ENCODE measurements around the gene AADACL4.

DNA sequence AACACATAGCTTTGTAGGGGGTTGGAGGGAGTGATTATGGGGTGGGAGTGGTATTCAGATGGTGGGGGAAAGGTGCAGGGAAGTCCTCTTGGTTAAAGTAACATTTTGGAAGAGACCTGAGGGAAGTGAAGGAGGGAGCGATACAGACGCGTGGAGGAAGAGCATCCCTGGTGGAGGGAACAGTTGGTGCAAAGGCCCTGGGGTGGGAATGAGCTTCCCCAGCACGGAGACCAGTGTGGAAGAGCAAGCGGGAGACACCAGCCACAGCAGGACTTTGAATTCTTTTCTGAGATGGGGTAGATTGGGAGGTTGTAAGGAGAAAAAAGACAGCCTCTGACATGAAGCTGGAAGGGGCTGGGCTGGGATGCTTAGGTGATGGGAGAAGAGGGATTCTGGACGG is 49.4 kb upstream of the AADACL4 start:
- TF ChIP-seq, protein P1, sequence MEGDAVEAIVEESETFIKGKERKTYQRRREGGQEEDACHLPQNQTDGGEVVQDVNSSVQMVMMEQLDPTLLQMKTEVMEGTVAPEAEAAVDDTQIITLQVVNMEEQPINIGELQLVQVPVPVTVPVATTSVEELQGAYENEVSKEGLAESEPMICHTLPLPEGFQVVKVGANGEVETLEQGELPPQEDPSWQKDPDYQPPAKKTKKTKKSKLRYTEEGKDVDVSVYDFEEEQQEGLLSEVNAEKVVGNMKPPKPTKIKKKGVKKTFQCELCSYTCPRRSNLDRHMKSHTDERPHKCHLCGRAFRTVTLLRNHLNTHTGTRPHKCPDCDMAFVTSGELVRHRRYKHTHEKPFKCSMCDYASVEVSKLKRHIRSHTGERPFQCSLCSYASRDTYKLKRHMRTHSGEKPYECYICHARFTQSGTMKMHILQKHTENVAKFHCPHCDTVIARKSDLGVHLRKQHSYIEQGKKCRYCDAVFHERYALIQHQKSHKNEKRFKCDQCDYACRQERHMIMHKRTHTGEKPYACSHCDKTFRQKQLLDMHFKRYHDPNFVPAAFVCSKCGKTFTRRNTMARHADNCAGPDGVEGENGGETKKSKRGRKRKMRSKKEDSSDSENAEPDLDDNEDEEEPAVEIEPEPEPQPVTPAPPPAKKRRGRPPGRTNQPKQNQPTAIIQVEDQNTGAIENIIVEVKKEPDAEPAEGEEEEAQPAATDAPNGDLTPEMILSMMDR (IDR thresholded peaks at IDR 0.05): no peak
- no peak for TF ChIP-seq POLR2A (IDR thresholded peaks at IDR 0.05)
